RWPE1 (cell line): ENCODE results near the gene CHMP6.

Experiments
- CTCF ChIA-PET: fragments of 350-600 bp; sonication (Branson Sonifier 250); formaldehyde crosslinking; extraction: SDS; loops from one replicate; lab custom pipeline; 2021; lab: Yijun Ruan, JAX
- POLR2A ChIA-PET: fragments of 400-600 bp; formaldehyde crosslinking; extraction: SDS; loops from one replicate; lab custom pipeline; 2020; ENCODE audit warnings: antibody characterized with exemption; ENCODE audit not compliant: low non-redundant PET; lab: Yijun Ruan, JAX
- DNase-seq: peaks from one replicate; pipeline ENCODE4 v3.0.0; 2012; ENCODE audit warnings: low spot score
- H3K27ac ChIP-seq: fragments of 450-650 bp; 2 replicates; pipeline ENCODE4 v1.5.1; 2017
- TF ChIP-seq, protein P1 (sequence below): fragments of 450-650 bp; conservative IDR thresholded peaks from 2 replicates; pipeline ENCODE4 v1.5.1; 2017; ENCODE audit warnings: low read depth, mild to moderate bottlenecking

Gene CHMP6

DNA sequence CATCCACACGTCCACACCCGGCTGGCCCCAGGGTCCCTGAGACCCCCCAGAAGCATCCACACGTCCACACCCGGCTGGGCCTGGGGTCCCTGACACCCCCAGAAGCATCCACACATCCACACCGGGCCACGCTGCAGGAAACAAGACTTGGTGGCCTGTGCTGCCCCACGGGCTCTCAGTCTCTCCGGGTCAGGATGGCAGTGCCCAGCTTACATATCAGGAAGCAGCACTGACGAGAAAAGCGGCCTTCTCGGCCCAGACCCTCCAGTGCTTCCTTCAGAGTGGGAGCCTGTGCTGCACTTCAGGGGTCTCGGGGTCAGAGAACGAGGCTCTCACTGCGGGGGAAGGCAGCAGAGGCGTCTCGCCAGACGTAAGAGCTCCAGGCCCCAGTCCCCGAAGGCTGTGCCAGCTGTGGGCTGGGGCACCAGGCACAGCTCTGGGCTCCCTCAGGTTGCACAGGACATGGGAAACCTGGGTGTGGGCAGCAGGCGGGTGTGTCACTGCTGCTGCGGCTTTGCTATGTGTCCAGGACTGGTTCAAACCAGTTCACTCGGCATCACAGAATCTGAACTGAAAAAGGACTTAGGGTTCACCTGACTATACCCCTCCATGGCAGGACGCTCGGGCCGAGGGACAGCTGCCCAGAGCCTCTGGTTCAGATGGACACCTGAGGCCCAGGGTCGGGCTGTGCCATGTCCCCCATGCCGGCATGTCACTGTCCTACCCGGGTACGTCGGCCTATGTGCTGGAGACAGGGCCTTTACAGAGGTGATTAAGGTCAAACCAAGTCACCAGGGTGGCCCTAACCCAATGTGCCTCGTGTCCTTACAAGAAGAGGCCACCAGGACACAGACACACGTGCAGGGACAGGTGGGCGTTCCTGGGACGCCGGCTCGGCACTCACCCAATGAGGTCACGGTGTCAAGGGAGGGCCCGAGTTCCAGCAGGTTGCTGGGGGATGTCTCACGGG, 40.2 kb upstream of the CHMP6 start:
- ChIA-PET POLR2A (no interaction called here), CTCF (no interaction called here)
- H3K27ac ChIP-seq = peak overlapping the region; percentile 28
- DNase-seq = no peak
- TF ChIP-seq, protein P1, sequence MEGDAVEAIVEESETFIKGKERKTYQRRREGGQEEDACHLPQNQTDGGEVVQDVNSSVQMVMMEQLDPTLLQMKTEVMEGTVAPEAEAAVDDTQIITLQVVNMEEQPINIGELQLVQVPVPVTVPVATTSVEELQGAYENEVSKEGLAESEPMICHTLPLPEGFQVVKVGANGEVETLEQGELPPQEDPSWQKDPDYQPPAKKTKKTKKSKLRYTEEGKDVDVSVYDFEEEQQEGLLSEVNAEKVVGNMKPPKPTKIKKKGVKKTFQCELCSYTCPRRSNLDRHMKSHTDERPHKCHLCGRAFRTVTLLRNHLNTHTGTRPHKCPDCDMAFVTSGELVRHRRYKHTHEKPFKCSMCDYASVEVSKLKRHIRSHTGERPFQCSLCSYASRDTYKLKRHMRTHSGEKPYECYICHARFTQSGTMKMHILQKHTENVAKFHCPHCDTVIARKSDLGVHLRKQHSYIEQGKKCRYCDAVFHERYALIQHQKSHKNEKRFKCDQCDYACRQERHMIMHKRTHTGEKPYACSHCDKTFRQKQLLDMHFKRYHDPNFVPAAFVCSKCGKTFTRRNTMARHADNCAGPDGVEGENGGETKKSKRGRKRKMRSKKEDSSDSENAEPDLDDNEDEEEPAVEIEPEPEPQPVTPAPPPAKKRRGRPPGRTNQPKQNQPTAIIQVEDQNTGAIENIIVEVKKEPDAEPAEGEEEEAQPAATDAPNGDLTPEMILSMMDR = no peak

- DNase-seq = no peak
- peak overlapping the region; percentile 28 for H3K27ac ChIP-seq
- ChIA-PET CTCF (no interaction called here), POLR2A (no interaction called here)
- TF ChIP-seq, protein P1 = no peak
These were observed 39.4 kb upstream of the CHMP6 start for GRCh38 chr17:80952291-80952690.

GRCh38 chr17:80953471-80954315, 37.9 kb upstream of the CHMP6 start:
- H3K27ac ChIP-seq = peak overlapping the region; percentile 4; the same call in 1 of the 2 replicates
- TF ChIP-seq, protein P1 = no peak
- ChIA-PET CTCF (interaction anchor here (0.6 to 1.2 kb wide), 3 partner anchors 17 to 207 kb away, joined by 4 to 7 read pairs (median 4); no protein-coding TSS in a partner anchor), POLR2A (no interaction called here)
- DNase-seq = no peak

- TF ChIP-seq, protein P1 = no peak
- CTCF ChIA-PET = no interaction called here
- H3K27ac ChIP-seq = no peak overlapping the region
- POLR2A ChIA-PET = no interaction called here
- no peak for DNase-seq
These were observed 36.6 kb upstream of the CHMP6 start for GRCh38 chr17:80955078-80955477.

DNA sequence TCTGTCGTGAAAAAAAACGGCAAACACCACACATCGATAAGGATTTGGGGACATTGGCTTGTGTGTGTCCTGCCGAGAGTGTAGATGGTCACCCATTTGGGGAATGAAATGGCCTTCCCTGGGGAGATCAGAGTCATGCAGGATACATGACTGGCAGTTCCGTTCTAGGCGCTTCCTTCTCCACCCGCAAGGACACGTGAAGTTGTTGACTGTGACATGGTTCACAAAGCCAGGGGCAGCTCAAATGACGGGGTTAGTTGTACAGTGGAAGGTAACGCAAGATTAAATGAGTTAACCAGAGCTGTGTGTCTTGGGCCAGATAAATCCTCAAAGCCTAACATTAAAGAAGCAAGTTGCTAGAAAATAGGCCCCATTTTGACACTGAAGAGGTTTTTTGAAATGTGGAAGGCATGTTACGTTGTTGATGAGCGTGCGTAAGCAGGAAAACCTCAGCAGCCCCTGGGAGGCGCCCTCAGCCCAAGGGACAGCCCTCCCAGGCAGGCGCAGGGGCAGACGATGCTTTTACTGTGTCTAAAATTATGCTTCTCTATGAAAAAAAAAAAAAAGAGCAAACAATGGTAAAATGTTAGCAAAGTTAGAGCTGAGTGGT, 35.9 kb upstream of the CHMP6 start:
- DNase-seq = no peak
- no peak overlapping the region for H3K27ac ChIP-seq
- ChIA-PET CTCF (interaction anchor here (0.6 kb wide), 1 partner anchor 252 kb away, joined by 3 read pairs; no protein-coding TSS in a partner anchor), POLR2A (no interaction called here)
- TF ChIP-seq, protein P1 = no peak
